NCI-H82 (cell line): Measurements from ENCODE around the gene CPB2.

Source experiments
- DNase-seq: peaks from one replicate; lab custom pipeline; 2025; lab: John Stamatoyannopoulos, UW

CPB2 gene

DNA sequence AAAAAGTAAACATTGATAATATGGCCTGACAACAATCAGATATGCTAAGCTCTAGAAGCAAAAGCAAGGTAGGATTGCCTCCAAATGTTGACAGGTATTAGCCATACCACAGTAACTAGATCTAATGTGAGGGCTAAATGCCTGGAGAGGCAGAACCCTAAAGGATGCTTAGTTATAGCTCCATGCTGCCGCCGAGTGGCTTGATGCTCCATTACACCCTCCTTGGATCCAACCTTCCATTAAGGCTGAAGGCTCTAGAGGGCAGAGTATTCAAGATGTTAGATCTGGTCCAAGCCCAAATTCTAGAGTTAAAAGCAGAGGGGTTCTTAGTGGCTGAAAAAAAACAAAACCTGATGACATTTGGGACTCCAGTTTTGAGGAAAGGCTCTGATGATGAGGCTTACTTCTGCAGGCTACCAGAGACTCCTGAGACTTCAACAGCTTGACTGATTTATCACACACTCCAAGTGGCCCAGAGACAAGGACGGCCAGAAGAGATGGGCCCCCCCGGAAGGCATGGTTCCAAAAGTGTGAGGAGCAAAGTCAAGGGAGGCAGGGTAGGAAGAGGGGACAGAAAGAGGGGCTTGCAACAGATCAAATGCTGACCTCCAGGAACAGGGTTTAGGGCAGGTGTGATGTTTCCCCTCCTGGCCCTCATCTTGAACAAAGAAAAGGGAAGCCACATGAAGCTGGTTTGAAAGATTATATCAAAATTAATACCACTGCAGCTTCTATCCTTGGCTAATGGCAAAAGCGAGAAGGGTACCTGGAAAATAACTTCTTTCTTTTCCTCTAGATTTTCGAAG, 21.9 kb upstream of the CPB2 start:
- peak; percentile 94 for DNase-seq

- DNase-seq = no peak
Observed at GRCh38 chr13:46126056-46126455, 21.2 kb upstream of the CPB2 start.

DNA sequence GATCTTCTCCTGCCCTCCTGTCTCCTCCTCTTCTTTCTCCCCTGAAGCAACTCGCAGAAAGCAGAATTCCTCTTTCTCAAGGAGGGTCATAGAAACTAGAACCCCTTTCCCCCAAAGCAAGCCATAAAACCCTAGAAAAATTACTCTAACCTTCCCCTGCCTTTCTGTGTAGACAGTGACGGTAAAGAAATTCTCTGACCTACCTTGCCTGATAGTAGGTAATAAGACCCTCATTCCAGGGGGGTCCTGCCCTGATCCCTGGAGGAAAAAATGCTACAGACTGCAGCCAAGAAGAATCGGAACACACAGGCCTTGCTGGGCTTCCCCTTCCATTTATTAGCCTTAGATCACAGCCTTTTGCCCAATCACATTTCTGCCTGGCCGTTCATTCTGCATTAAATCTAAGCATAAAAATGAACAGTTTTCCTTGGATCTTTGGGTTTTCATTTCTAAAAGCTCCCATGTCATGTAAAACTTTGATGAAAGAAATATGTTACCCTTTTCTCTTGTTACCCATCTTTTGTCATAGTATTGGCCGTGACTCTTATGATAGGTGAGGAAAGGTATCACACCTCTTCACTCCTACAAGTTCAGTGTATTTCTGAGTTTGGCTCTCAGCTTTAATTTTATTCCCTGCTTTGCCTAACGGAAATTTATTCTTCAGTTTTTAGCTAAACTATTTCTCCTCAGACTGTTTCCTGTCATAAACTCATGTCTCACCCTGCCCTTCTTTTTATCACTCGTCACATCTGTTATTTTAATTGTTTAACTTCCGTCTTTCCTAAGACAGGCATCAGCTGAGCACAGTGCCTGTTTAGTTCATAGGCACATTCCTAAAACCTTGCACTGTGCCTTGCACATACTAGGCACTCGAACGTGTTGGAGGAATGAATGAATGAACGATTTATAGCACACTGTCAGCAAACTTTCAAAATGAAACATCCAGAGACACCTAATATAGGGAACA, 20.4 kb upstream of the CPB2 start:
- DNase-seq = no peak

DNA sequence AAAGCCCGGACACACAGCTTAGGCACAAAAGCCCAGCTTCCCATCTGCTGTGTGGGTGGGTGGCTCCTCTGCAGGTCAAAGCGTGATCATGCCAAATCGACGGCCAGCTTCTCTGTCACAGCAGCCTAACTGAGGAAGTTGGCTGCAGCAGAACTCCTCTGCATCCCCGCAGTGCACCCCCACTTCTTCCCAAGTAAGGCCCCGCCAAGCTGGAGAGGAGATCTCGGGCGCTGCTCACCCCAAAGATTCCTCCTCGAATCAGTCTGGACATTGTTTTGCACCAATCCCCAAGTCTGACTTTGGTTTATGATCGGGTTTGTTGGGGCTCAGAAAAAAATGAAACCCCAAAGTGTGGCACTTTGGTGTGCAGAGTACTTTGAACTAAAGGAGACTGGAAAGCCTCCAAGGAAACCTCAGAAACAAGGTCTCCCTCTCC, 19.7 kb upstream of the CPB2 start:
- no peak for DNase-seq

DNA sequence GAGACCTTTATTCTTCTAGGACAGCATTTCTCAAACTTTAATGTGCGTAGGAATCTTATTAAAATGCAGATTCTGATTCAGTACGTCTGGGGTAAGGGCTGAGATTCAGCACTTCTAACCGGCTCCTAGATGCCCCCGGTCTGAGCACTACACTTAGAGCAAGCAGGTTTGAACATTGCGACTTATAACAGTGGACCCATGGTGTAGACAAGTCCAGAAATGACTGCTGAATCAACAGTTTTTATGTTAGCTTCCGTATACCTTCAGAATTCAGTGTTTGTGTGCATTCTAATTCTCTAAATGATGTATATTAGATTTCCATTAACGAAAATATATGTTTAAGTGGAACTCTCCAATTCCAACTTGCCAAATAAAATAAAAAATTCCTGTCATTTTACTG, 17.5 kb upstream of the CPB2 start:
- DNase-seq = no peak

GRCh38 chr13:46121597-46122163, 16.8 kb upstream of the CPB2 start:
- no peak for DNase-seq

DNA sequence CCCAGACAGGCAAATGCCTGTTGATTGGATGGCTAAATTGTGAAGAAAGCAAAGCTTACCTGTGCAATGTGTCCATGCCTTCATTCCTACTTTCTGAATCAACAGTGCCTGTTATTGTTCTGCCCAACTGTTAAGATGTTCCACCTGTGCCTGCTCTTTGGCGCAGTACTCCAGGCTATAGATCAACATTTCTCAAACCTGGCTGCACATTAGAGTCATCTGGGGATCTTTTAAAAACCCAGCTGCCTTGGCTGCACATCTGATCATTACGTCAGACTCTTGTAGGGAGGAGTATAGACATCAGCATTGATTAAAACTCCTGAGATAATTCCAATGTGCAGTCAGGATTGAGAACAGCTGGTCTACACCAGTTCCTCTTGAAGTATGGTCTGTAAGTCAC, 16.2 kb upstream of the CPB2 start:
- no peak for DNase-seq

DNA sequence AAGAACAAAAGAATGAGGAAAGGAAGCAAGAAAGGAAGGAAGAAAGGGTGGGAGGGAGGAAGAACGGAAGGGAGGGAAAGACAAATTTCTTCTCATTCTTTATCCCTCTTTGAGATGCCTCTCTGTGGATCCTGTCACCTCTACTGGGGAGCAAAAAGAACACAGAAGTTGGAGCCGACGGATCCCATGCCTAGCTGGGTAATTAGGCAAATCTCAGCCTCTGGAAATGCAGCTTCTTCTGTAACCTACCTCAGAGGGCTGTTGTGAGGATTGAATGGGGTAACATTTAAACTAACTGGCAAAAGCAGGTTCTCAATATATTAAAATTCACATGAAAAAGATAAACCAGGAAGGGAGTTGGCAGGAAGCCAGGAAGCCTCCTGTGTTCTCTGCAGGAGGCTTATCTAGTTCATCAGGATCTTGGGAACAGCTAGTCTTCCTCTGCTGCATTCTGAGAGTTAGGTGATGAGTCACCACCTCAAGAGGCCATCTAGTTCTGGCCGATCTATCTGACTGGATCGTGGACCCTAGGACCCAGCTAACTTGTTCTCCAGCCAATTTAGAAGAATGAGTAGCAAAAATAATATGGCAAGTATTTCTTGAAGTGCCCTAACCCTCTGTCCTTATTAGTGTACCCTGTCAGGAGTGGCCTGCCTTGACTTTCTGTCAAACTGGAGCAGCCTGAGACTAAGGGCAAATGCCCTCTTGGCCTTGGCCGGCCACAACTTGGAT, 15.2 kb upstream of the CPB2 start:
- peak; percentile 46 for DNase-seq

GRCh38 chr13:46116653-46117502, 12.0 kb upstream of the CPB2 start:
- no peak for DNase-seq

- DNase-seq = no peak
Observed at GRCh38 chr13:46114613-46115012, 9.8 kb upstream of the CPB2 start.

DNA sequence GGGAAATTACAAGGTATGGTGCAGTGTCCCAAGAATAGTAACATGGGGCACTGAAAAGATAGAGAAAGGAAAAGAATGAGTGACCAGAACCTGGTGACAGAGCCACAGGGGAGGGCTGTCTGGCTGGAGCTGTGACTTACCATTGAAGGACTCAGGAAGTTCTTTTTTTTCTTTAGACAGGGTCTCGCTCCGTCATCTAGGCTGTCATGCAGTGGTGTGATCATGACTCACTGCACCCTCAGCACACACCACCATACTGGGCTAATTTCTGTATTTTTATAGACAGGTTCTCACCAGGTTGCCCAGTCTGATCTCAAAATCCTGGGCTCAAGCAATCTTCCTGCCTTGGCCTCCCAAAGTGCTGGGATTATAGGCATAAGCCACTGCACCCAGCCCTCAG, 8.8 kb upstream of the CPB2 start:
- no peak for DNase-seq

DNA sequence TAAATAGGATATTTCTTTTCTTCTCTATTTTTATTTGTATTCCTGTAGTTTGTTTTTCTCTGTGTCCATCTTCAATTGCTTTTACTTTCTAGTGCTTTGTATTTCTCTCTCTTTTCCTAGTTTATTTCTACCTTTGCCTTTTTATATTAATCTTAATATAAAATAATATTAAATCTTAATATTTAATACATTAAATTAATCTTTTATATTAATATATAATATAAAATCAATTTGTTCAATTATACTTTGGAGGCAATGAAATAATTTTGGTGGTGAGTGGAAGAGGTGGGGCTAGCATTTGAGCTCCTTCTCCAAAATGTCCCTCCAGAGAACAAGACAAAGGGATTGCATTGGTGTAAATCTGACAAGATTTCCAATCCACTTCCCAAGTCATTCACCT, 6.3 kb upstream of the CPB2 start:
- no peak for DNase-seq

DNA sequence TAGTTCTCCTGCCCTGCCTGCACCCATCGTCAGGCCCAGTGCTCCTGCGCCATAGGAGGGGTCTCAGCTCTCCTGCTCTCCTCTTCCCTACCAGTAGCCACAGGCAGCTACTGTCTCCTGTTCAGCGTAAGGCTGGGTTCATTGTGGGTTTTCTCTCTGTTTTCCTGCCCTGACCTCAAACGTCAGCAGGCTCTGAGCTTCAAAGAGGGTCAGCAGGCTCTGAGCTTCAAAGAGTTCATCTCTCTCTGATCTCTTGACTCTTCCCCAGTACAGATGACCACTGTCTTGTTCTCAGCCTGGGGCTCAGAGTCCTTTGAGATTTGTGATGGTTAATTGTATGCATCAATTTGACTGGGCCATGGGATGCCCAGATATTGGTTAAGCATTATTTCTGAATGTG, 4.6 kb upstream of the CPB2 start:
- DNase-seq = no peak

DNA sequence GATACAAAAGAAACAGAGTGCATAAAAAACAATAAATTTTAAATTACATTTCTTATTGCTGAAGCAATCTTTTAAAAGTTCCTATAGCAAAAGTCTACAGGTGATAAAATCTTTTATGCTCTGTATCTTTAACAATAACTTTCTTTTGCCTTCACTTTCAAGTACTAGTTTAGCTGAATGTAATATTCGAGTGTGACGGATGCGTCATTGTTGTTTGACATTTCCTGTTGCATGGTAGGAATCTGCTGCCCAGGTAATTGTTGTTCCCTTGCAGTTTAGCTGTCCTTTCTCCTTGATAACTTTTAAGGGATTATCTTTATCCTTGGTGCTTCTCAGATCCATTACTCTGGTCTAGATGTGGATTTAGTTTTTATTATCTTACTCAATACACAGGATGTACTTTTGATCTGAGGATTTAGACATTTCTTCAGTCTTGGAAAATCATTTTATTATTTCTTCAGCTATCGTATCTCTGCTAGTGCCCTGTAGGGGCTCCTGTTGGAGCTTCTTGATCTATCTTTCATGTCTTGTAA, 2.1 kb upstream of the CPB2 start:
- no peak for DNase-seq

GRCh38 chr13:46103037-46103436, 1.8 kb downstream of the CPB2 start:
- no peak for DNase-seq

DNA sequence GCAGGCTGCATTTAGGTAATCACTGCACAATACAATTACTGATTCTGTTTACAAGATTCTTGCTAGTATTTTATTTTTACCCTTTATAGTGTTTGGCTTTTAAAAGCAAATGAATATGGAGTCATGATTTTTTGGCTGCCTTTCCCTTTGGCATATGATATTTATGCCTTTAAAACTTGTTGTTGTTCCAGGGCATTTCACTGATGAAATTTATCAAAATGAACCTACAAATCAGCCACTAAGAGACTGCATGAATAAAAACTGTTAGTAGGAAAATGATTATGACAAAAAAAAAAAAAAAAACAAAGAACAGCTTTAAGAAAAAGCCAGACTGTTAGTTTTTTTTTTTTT, 2.6 kb downstream of the CPB2 start:
- DNase-seq = no peak

DNA sequence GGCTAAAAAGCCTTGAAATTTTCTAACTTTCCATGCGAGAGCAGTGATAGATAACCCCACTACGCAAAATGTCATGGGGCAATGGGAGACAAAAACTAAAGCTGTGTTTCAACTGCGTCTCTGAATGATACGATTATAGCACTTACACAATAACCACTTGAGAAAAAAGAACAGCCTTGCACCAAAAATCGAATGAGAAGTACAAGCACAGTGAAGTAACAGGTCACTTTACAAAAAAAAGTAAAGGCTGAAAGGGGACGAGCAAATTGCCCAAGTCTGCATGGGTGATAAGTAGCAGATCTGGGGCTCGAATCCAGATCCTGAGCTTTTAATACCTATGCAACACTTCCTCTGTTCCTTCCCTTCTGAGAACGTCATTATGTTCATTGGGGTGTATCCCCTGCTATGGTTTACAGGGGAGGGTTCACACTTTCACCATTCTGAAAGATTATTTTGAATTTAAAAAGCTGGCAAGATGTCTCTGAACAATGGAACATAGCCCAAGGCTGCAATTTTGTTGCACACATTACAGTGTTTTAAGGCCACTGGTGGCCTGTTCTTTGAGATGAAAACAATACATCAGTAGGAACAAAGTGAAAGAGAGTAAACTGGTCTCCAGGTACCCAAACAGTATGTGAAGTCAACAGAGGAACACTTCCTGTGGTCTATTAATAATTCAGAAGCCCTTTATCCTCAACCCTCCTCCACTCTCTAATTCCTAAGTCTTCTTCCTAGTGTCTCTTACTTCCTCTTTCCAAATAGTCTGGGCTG, 3.2 kb downstream of the CPB2 start:
- no peak for DNase-seq

GRCh38 chr13:46101002-46101401, 3.8 kb downstream of the CPB2 start:
- no peak for DNase-seq

- DNase-seq = no peak
Observed at GRCh38 chr13:46100191-46100815, 4.5 kb downstream of the CPB2 start.

- no peak for DNase-seq
Observed at GRCh38 chr13:46097663-46098062, 7.2 kb downstream of the CPB2 start.
